ENCODE measurements around the gene TXK.

Gene TXK

DNA sequence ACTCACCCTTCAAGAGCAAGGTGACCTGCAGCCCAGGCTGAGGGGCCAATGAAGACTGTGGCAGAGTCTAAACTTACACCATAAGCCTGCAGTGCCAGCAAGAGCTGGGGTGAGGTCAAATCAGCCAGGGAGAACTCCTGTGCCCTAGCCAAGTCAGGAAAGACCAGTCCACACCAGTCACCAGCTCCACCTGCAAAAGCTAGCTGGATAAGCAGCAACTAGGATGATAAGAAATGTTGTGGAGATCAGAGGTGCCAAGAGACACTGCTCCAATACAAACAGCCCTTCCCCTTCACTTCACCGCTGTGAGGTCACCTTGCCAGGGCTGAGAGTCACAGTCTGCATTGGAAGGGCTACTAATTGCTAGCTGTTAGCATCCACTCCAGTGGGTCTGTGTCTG is 86.2 kb downstream of the TXK start:
- Histone ChIP-seq H3K9ac (ENCODE audit: low read length) (peak overlapping the region; percentile 33), H3K9me3 (ENCODE audit: insufficient read depth, low read length) (no peaks in the 10 kb centered on the region), H3K79me2 (ENCODE audit: insufficient read depth, low read length) (no peaks in the 10 kb centered on the region), H3K36me3 (ENCODE audit: low read length) (no peaks in the 10 kb centered on the region), H3K4me2 (ENCODE audit: low read depth, low read length, poor library complexity, severe bottlenecking) (peak overlapping the region; percentile 56), H3K27me3 (ENCODE audit: low read length) (no peaks in the 10 kb centered on the region), H3F3A (ENCODE audit: insufficient read depth) (peaks cover 13% of the 10 kb centered on the region; the same call in 1 of the 2 replicates), H2AFZ (ENCODE audit: low read depth, low read length, severe bottlenecking) (no peak overlapping the region), H3K9me2 (replicated peaks; ENCODE audit: insufficient read depth, low read length) (no peaks in the 10 kb centered on the region), H4K20me1 (ENCODE audit: low read depth, low read length) (no peaks in the 10 kb centered on the region), H3K27ac (ENCODE audit: low read depth, low read length) (peak overlapping the region; percentile 56), H3K4me3 (ENCODE audit: insufficient read depth, low read length, poor library complexity, severe bottlenecking) (peak overlapping the region; percentile 19)
- no peak for TF ChIP-seq EZH2phosphoT487 (conservative IDR thresholded peaks at IDR 0.05; ENCODE audit: low read length)
- TF ChIP-seq, protein P1, sequence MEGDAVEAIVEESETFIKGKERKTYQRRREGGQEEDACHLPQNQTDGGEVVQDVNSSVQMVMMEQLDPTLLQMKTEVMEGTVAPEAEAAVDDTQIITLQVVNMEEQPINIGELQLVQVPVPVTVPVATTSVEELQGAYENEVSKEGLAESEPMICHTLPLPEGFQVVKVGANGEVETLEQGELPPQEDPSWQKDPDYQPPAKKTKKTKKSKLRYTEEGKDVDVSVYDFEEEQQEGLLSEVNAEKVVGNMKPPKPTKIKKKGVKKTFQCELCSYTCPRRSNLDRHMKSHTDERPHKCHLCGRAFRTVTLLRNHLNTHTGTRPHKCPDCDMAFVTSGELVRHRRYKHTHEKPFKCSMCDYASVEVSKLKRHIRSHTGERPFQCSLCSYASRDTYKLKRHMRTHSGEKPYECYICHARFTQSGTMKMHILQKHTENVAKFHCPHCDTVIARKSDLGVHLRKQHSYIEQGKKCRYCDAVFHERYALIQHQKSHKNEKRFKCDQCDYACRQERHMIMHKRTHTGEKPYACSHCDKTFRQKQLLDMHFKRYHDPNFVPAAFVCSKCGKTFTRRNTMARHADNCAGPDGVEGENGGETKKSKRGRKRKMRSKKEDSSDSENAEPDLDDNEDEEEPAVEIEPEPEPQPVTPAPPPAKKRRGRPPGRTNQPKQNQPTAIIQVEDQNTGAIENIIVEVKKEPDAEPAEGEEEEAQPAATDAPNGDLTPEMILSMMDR (IDR thresholded peaks at IDR 0.05; ENCODE audit: insufficient read depth, low read length, poor library complexity, severe bottlenecking) = no peak

DNA sequence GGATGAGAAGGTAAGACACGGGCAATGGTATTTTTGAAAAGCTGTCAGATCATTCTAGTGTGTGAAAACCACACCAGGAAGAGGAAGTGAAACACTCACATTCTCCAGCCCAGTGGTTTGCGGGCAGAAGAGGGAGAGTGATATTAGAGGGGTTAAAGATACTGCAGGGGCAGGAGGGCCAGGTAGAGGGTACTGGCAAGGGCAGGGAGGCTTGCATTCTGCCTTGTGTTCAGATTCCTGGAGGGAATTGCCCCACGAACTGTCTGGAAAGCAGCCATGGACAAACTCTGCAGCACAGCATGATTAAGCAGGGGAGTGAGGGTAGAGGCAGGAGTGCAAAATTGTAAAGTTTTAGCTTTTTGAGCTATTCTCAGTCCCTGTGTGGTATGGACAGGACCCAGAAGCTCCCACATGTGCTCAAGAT is 86.6 kb downstream of the TXK start:
- peaks cover 13% of the 10 kb centered on the region; the same call in 1 of the 2 replicates for H3F3A ChIP-seq (ENCODE audit: insufficient read depth)
- peak overlapping the region; percentile 64 for H3K27ac ChIP-seq (ENCODE audit: low read depth, low read length)
- H3K79me2 ChIP-seq (ENCODE audit: insufficient read depth, low read length) = no peaks in the 10 kb centered on the region
- H3K27me3 ChIP-seq (ENCODE audit: low read length) = no peaks in the 10 kb centered on the region
- no peaks in the 10 kb centered on the region for H4K20me1 ChIP-seq (ENCODE audit: low read depth, low read length)
- peak overlapping the region; percentile 19 for H3K4me3 ChIP-seq (ENCODE audit: insufficient read depth, low read length, poor library complexity, severe bottlenecking)
- no peaks in the 10 kb centered on the region for H3K9me3 ChIP-seq (ENCODE audit: insufficient read depth, low read length)
- H2AFZ ChIP-seq (ENCODE audit: low read depth, low read length, severe bottlenecking) = no peak overlapping the region
- H3K9me2 ChIP-seq (replicated peaks; ENCODE audit: insufficient read depth, low read length) = no peaks in the 10 kb centered on the region
- H3K9ac ChIP-seq (ENCODE audit: low read length) = peak overlapping the region; percentile 33
- TF ChIP-seq, protein P1 (IDR thresholded peaks at IDR 0.05; ENCODE audit: insufficient read depth, low read length, poor library complexity, severe bottlenecking) = no peak
- TF ChIP-seq EZH2phosphoT487 (conservative IDR thresholded peaks at IDR 0.05; ENCODE audit: low read length) = no peak
- H3K4me2 ChIP-seq (ENCODE audit: low read depth, low read length, poor library complexity, severe bottlenecking) = peak overlapping the region; percentile 56
- no peaks in the 10 kb centered on the region for H3K36me3 ChIP-seq (ENCODE audit: low read length)

DNA sequence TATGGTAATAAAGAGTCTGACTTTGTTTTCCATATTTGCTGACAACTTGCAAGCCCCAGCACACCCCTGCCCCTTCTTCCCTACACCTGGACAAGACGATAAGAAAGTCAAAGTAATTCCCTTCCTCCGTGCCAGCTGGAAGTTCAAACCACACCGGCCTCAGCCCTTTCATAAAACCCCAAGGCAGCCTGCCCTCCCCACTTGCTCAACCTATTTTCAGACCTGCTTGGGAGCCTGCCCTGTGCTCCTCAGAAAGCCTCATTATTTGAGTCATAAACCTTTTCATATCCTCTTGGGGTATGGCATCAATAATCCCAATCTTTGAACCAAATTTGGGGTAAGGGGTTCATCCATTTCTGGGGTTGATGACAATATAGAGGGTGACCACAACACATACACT is 88.0 kb downstream of the TXK start:
- Histone ChIP-seq H3K27me3 (ENCODE audit: low read length) (no peaks in the 10 kb centered on the region), H3K27ac (ENCODE audit: low read depth, low read length) (peak overlapping the region; percentile 64; the same call in 1 of the 2 replicates), H3K36me3 (ENCODE audit: low read length) (no peaks in the 10 kb centered on the region), H3K4me2 (ENCODE audit: low read depth, low read length, poor library complexity, severe bottlenecking) (peak overlapping the region; percentile 55), H3K9me3 (ENCODE audit: insufficient read depth, low read length) (no peaks in the 10 kb centered on the region), H3F3A (ENCODE audit: insufficient read depth) (peaks cover 13% of the 10 kb centered on the region; the same call in 1 of the 2 replicates), H3K9ac (ENCODE audit: low read length) (no peak overlapping the region), H3K9me2 (replicated peaks; ENCODE audit: insufficient read depth, low read length) (no peaks in the 10 kb centered on the region), H4K20me1 (ENCODE audit: low read depth, low read length) (no peaks in the 10 kb centered on the region), H3K79me2 (ENCODE audit: insufficient read depth, low read length) (no peaks in the 10 kb centered on the region), H2AFZ (ENCODE audit: low read depth, low read length, severe bottlenecking) (no peak overlapping the region), H3K4me3 (ENCODE audit: insufficient read depth, low read length, poor library complexity, severe bottlenecking) (no peak overlapping the region)
- TF ChIP-seq EZH2phosphoT487 (conservative IDR thresholded peaks at IDR 0.05; ENCODE audit: low read length) = no peak
- TF ChIP-seq, protein P1 (IDR thresholded peaks at IDR 0.05; ENCODE audit: insufficient read depth, low read length, poor library complexity, severe bottlenecking) = no peak
